ENCODE results near the gene RPRD1B.

DNA sequence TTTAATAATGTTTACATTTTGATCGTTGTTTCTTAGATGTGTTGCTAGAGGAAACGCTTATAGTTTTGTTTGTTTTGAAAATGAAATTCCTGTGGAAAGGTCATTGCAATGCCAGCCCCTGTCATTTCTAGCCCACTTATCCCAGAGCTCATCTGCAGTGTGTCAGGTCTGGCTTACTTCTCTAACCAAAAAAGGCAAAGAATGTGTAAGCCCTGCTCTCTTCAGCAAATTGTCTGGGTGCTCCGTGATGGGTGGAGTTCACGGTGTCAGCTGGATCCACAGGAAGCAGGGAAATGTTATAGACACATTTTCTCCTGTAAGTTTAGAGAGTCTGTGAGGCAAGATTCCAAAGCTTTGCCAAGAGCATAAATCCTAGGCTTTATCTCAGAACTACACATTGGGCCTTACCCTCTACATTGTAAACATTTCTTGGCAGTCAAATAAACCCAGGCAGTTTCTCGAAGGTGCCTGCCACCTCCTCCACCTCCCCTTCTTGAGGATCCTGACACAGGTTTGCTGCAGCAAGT lies 50.9 kb downstream of the RPRD1B start:
- TF ChIP-seq, protein P1, sequence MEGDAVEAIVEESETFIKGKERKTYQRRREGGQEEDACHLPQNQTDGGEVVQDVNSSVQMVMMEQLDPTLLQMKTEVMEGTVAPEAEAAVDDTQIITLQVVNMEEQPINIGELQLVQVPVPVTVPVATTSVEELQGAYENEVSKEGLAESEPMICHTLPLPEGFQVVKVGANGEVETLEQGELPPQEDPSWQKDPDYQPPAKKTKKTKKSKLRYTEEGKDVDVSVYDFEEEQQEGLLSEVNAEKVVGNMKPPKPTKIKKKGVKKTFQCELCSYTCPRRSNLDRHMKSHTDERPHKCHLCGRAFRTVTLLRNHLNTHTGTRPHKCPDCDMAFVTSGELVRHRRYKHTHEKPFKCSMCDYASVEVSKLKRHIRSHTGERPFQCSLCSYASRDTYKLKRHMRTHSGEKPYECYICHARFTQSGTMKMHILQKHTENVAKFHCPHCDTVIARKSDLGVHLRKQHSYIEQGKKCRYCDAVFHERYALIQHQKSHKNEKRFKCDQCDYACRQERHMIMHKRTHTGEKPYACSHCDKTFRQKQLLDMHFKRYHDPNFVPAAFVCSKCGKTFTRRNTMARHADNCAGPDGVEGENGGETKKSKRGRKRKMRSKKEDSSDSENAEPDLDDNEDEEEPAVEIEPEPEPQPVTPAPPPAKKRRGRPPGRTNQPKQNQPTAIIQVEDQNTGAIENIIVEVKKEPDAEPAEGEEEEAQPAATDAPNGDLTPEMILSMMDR (IDR thresholded peaks at IDR 0.05; ENCODE audit: borderline replicate concordance, extremely low read depth, low read length, poor library complexity, severe bottlenecking), result no peak
- no peak for TF ChIP-seq EZH2 (IDR thresholded peaks at IDR 0.05; ENCODE audit: borderline replicate concordance, low read depth, low read length, severe bottlenecking)

All from DND-41 (cell line).